ENCODE data around the gene BBS9. TPM values are rescaled to one million over a fixed set of nuclear protein-coding genes. Genes with fewer than 3 reads are reported as not detected.

Gene BBS9
- total and polyA plus RNA-seq, 2 donors (not counting 1 experiment from before 2014, with no cell fraction given): 8.4 to 45.2 TPM

DNA sequence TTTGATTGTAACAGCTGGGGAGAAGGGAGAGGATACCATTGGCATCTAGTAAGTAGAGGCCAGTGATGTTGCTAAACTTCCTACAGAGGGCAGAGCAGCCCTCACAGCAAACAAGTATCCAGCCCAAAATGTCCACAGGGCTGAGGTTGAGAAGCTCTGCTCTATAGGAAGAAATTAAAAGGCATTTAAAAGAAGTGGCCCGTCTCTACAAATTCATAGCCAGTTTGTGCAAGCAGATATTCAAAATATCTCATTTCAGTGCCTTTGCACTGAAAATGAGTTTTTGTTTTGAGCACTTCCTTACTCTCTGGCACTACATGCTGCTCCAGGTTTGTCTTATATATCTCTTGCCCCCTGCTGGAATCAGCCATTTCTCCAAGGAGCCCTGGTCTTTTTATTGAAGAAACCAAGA, 330.0 kb downstream of the BBS9 start:
- Mint-ChIP-seq H3K4me1 (no peaks in the 10 kb centered on the region), H3K27ac (no peak overlapping the region), H3K9me3 (ENCODE audit: insufficient read depth) (no peaks in the 10 kb centered on the region), H3K4me3 (no peak overlapping the region), H3K27me3 (no peaks in the 10 kb centered on the region)
- H3K79me2 ChIP-seq (ENCODE audit: control insufficient read depth, insufficient read depth, low read length): no peaks in the 10 kb centered on the region
- DNase-seq: no peak
- H2AFZ ChIP-seq (ENCODE audit: insufficient read depth, low read depth, low read length, poor library complexity, severe bottlenecking): no peak overlapping the region
- H3K9me3 ChIP-seq (ENCODE audit: control extremely low read depth in 1 of 3, control insufficient read depth in 2 of 3, insufficient read depth in 1 of 3, low read length in 2 of 3): no peaks in the 10 kb centered on the region
- no peak for ATAC-seq (ENCODE audit: low read depth)
- no peaks in the 10 kb centered on the region for H4K20me1 ChIP-seq (ENCODE audit: control insufficient read depth, insufficient read depth, low read length, poor library complexity, severe bottlenecking)
- ChIA-PET POLR2A (no interaction called here), CTCF (no interaction called here)
- no peak overlapping the region for H3K9ac ChIP-seq (ENCODE audit: low read length)
- no peaks in the 10 kb centered on the region for H3K36me3 ChIP-seq (replicated peaks in 1 of 2; ENCODE audit: control extremely low read depth in 1 of 2, control insufficient read depth in 1 of 2, extremely low read depth in 1 of 2, insufficient read depth in 2 of 2, low read length in 1 of 2)
- TF ChIP-seq, protein P1, sequence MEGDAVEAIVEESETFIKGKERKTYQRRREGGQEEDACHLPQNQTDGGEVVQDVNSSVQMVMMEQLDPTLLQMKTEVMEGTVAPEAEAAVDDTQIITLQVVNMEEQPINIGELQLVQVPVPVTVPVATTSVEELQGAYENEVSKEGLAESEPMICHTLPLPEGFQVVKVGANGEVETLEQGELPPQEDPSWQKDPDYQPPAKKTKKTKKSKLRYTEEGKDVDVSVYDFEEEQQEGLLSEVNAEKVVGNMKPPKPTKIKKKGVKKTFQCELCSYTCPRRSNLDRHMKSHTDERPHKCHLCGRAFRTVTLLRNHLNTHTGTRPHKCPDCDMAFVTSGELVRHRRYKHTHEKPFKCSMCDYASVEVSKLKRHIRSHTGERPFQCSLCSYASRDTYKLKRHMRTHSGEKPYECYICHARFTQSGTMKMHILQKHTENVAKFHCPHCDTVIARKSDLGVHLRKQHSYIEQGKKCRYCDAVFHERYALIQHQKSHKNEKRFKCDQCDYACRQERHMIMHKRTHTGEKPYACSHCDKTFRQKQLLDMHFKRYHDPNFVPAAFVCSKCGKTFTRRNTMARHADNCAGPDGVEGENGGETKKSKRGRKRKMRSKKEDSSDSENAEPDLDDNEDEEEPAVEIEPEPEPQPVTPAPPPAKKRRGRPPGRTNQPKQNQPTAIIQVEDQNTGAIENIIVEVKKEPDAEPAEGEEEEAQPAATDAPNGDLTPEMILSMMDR (IDR thresholded peaks at IDR 0.05): no peak
- no peak for TF ChIP-seq EZH2 (IDR thresholded peaks at IDR 0.05; ENCODE audit: borderline replicate concordance, insufficient read depth, low read depth, low read length, poor library complexity, severe bottlenecking)
- no peak overlapping the region for H3K27ac ChIP-seq (ENCODE audit: low read length in 2 of 2)
- H3K4me2 ChIP-seq (replicated peaks; ENCODE audit: low read depth, low read length, poor library complexity, severe bottlenecking): no peak overlapping the region
- no peaks in the 10 kb centered on the region for H3K4me1 ChIP-seq (ENCODE audit: control insufficient read depth in 2 of 2, insufficient read depth in 2 of 2, low read length in 2 of 2)
- no CpG with 5 or more reads among the region's 1 CpG for WGBS (ENCODE audit: insufficient coverage)
- H3K4me3 ChIP-seq (ENCODE audit: control extremely low read depth in 1 of 5, extremely low read depth in 1 of 5, insufficient read depth in 1 of 5, low read depth in 2 of 5, low read length in 4 of 5): no peak overlapping the region
- intact Hi-C loops (cut with micrococcal nuclease): no loop called here
- no peaks in the 10 kb centered on the region for H3K27me3 ChIP-seq (replicated peaks in 1 of 4; ENCODE audit: control extremely low read depth in 1 of 4, control insufficient read depth in 3 of 4, insufficient read depth in 4 of 4, low read length in 3 of 4)

DNA sequence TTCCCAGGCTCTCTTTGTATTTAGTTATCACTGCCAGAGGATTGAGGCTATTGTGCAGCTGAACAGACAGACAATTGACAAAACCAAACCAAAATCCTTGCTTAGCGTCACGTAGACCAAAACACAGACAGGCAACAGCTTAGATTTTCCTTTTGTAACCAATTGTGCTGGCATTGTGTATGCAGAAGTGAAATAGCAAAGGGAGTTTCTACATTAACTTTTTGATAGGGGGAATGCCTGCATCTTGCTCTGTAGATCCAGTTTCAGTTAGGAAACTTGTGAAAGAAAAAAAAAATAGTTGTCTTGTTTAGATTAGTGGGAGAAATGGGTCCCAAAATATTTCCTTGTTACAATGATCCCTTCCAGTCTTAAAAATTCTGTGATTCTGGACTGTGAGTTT, 333.8 kb downstream of the BBS9 start:
- TF ChIP-seq, protein P1 (IDR thresholded peaks at IDR 0.05): no peak
- no peak for TF ChIP-seq EZH2 (IDR thresholded peaks at IDR 0.05; ENCODE audit: borderline replicate concordance, insufficient read depth, low read depth, low read length, poor library complexity, severe bottlenecking)
- CTCF ChIA-PET: no interaction called here
- Mint-ChIP-seq H3K27me3 (no peaks in the 10 kb centered on the region), H3K27ac (no peak overlapping the region), H3K4me1 (no peaks in the 10 kb centered on the region), H3K4me3 (no peak overlapping the region), H3K9me3 (ENCODE audit: insufficient read depth) (no peaks in the 10 kb centered on the region)
- DNase-seq (no peak), ATAC-seq (ENCODE audit: low read depth) (no peak)
- Histone ChIP-seq H3K36me3 (replicated peaks in 1 of 2; ENCODE audit: control extremely low read depth in 1 of 2, control insufficient read depth in 1 of 2, extremely low read depth in 1 of 2, insufficient read depth in 2 of 2, low read length in 1 of 2) (no peaks in the 10 kb centered on the region), H3K27me3 (replicated peaks in 1 of 4; ENCODE audit: control extremely low read depth in 1 of 4, control insufficient read depth in 3 of 4, insufficient read depth in 4 of 4, low read length in 3 of 4) (no peaks in the 10 kb centered on the region), H3K9ac (ENCODE audit: low read length) (no peak overlapping the region), H4K20me1 (ENCODE audit: control insufficient read depth, insufficient read depth, low read length, poor library complexity, severe bottlenecking) (no peaks in the 10 kb centered on the region), H3K4me3 (ENCODE audit: control extremely low read depth in 1 of 5, extremely low read depth in 1 of 5, insufficient read depth in 1 of 5, low read depth in 2 of 5, low read length in 4 of 5) (no peak overlapping the region), H3K4me1 (ENCODE audit: control insufficient read depth in 2 of 2, insufficient read depth in 2 of 2, low read length in 2 of 2) (no peaks in the 10 kb centered on the region), H3K9me3 (ENCODE audit: control extremely low read depth in 1 of 3, control insufficient read depth in 2 of 3, insufficient read depth in 1 of 3, low read length in 2 of 3) (no peaks in the 10 kb centered on the region), H2AFZ (ENCODE audit: insufficient read depth, low read depth, low read length, poor library complexity, severe bottlenecking) (no peak overlapping the region), H3K4me2 (replicated peaks; ENCODE audit: low read depth, low read length, poor library complexity, severe bottlenecking) (no peak overlapping the region), H3K27ac (ENCODE audit: low read length in 2 of 2) (no peak overlapping the region), H3K79me2 (ENCODE audit: control insufficient read depth, insufficient read depth, low read length) (no peaks in the 10 kb centered on the region)
- POLR2A ChIA-PET: no interaction called here
- WGBS (ENCODE audit: insufficient coverage): 100% methylated on average over 2 of the region's 2 CpGs
- intact Hi-C loops (cut with micrococcal nuclease): no loop called here

All from B cell (primary cell).